Measurements from ENCODE around the gene PAGR1.

Gene PAGR1

DNA sequence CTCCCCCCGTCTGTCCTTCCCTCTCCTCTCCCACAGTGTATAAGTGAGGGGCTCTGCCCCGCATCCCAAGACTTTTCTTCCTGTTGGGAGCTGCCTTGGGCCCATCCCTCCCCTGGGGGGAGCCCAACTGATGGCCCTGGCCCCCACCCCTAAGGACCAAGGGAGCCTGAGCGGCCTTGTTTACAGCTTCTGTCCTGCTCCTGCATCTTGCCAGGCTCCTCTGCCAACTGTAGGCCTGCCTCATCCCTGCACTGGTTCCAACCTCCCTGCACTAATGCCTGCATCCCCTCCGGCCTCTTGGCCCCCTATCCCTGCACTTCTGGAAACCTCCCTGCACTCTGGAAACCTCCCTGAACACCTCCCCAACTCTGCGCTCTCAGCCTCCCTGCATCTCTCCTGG lies 1.4 kb upstream of the PAGR1 start:
- TF ChIP-seq ZNF596 (tag by site-specific recombination; IDR thresholded peaks at IDR 0.05) (no peak), MYNN (tag by site-specific recombination; IDR thresholded peaks at IDR 0.05; ENCODE audit: borderline replicate concordance) (no peak), KLF1 (tag by site-specific recombination; IDR thresholded peaks at IDR 0.05) (no peak), ZNF560 (tag by site-specific recombination; IDR thresholded peaks at IDR 0.05; ENCODE audit: borderline replicate concordance) (no peak), ZNF660 (tag by site-specific recombination; IDR thresholded peaks at IDR 0.05) (no peak), RBAK (tag by site-specific recombination; IDR thresholded peaks at IDR 0.05) (no peak), ZNF311 (tag by site-specific recombination; IDR thresholded peaks at IDR 0.05; ENCODE audit: borderline replicate concordance) (no peak)
- TF ChIP-seq, protein P1, sequence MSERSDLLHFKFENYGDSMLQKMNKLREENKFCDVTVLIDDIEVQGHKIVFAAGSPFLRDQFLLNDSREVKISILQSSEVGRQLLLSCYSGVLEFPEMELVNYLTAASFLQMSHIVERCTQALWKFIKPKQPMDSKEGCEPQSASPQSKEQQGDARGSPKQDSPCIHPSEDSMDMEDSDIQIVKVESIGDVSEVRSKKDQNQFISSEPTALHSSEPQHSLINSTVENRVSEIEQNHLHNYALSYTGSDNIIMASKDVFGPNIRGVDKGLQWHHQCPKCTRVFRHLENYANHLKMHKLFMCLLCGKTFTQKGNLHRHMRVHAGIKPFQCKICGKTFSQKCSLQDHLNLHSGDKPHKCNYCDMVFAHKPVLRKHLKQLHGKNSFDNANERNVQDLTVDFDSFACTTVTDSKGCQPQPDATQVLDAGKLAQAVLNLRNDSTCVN (tag by site-specific recombination; optimal IDR thresholded peaks at IDR 0.05): no peak
- no peaks in the 10 kb centered on the region for H3K9me3 ChIP-seq (ENCODE audit: control insufficient read depth, insufficient read depth, low read depth, low read length)
- no peak overlapping the region for H3K27ac ChIP-seq (ENCODE audit: extremely low read depth, low read depth, low read length)
- peaks cover 17% of the 10 kb centered on the region for H3K4me1 ChIP-seq (ENCODE audit: control insufficient read depth, insufficient read depth, low read length)
- ChIA-PET POLR2A (no interaction called here), CTCF (interaction anchor here (1.3 kb wide), 1 partner anchor 1171 kb away, joined by 3 read pairs; no protein-coding TSS in a partner anchor)
- H3K36me3 ChIP-seq (ENCODE audit: control insufficient read depth in 2 of 2, insufficient read depth in 1 of 2, low read length in 2 of 2): peaks cover 21 to 31% of the 10 kb centered on the region in 2 experiments
- H3K4me3 ChIP-seq (ENCODE audit: low read depth, low read length): no peak overlapping the region

DNA sequence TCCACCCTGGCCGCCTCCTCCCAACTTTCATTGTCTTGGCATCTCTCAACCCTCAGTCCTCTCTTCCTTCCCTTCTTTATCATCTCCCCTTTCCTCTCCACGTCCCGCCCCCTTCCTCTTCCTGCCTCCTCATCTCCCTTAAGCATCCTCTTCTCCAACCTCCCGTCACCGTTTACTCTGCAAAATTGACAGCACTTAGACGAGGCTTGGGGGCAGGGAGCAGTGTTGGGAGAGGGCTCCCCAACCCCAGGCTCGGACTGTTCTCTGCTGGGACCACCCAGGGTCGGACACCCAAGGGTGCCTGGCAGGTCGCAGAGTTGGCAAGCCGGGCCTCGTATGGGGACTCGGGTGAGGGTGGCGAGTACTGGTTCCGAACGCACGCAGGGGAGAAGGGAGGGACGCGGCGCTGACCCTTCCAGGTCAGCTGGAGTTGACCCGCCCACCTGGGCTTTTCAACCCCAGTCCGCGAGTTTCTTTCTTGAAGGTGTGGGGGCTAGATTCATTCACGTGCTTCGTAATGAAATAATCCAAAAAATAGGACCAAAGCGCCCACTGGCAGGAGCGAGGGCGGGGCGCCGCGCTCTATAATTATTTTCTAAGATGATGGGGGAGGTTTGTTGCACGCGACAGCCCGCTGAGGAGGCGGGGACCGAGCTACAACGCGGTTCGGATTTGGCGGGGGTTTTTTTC lies 775 bp upstream of the PAGR1 start:
- Histone ChIP-seq H3K9me3 (ENCODE audit: control insufficient read depth, insufficient read depth, low read depth, low read length) (no peaks in the 10 kb centered on the region), H3K27ac (ENCODE audit: extremely low read depth, low read depth, low read length) (peak overlapping the region; percentile 25; the same call in 1 of the 2 replicates), H3K36me3 (ENCODE audit: control insufficient read depth in 2 of 2, insufficient read depth in 1 of 2, low read length in 2 of 2) (peaks cover 24 to 32% of the 10 kb centered on the region in 2 experiments), H3K4me1 (ENCODE audit: control insufficient read depth, insufficient read depth, low read length) (peaks cover 20% of the 10 kb centered on the region), H3K4me3 (ENCODE audit: low read depth, low read length) (peak overlapping the region; percentile 1; the same call in 1 of the 2 replicates)
- TF ChIP-seq ZNF629 (tag by site-specific recombination; IDR thresholded peaks at IDR 0.05) (no peak), ZNF157 (tag by site-specific recombination; IDR thresholded peaks at IDR 0.05) (no peak), ZNF626 (tag by site-specific recombination; IDR thresholded peaks at IDR 0.05) (no peak), ZNF600 (tag by site-specific recombination; IDR thresholded peaks at IDR 0.05) (no peak)
- ChIA-PET CTCF (interaction anchor here (0.6 to 7.2 kb wide), 21 partner anchors 8 to 1170 kb away, joined by 3 to 74 read pairs (median 3); partner anchors contain the start of genes ASPHD1 and MAZ), POLR2A (interaction anchor here (0.5 to 7.5 kb wide), 21 partner anchors 8 to 1259 kb away, joined by 3 to 106 read pairs (median 5); partner anchors contain the start of genes ALDOA, DCTPP1, HIRIP3 and KIF22)

DNA sequence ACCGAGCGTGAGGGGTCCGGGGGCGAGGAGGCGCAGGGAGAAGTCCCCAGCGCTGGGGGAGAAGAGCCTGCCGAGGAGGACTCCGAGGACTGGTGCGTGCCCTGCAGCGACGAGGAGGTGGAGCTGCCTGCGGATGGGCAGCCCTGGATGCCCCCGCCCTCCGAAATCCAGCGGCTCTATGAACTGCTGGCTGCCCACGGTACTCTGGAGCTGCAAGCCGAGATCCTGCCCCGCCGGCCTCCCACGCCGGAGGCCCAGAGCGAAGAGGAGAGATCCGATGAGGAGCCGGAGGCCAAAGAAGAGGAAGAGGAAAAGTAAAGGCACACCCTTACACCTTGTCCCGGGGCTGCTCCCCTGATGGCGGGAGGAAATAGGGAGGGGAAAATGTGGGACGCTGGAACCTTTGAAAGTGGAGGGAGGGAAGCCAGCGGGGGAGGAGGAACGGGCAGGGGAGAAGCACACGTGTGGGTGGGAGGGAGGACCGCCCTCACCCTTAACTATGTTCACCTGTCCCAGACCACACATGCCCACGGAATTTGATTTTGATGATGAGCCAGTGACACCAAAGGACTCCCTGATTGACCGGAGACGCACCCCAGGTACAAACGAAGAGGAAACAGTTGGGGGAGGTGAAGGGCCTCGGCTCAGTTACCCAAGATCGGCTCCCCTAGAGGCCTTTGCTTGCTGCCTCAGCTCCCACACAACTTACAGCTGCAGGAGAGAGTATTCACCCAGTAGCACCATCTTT lies 916 bp downstream of the PAGR1 start:
- Histone ChIP-seq H3K27ac (ENCODE audit: extremely low read depth, low read depth, low read length) (peak overlapping the region; percentile 96), H3K4me3 (ENCODE audit: low read depth, low read length) (peak overlapping the region; percentile 78), H3K9me3 (ENCODE audit: control insufficient read depth, insufficient read depth, low read depth, low read length) (no peaks in the 10 kb centered on the region), H3K36me3 (ENCODE audit: control insufficient read depth in 2 of 2, insufficient read depth in 1 of 2, low read length in 2 of 2) (peaks cover 24 to 35% of the 10 kb centered on the region in 2 experiments), H3K4me1 (ENCODE audit: control insufficient read depth, insufficient read depth, low read length) (peaks cover 19% of the 10 kb centered on the region)
- ChIA-PET CTCF (interaction anchor here (0.6 to 7.2 kb wide), 13 partner anchors 8 to 1221 kb away, joined by 3 to 74 read pairs (median 6); partner anchors contain the start of genes ASPHD1, C16orf92 and TAOK2), POLR2A (interaction anchor here (0.5 to 7.5 kb wide), 17 partner anchors 7 to 194 kb away, joined by 3 to 106 read pairs (median 5); partner anchors contain the start of genes ASPHD1, DOC2A, KIF22 and MAZ)
- TF ChIP-seq ZNF843 (tag by site-specific recombination; IDR thresholded peaks at IDR 0.05): no peak
- no peak for TF ChIP-seq ZNF132 (tag by site-specific recombination; IDR thresholded peaks at IDR 0.05; ENCODE audit: borderline replicate concordance)
- no peak for TF ChIP-seq ZNF670 (tag by site-specific recombination; IDR thresholded peaks at IDR 0.05; ENCODE audit: low read depth)
- TF ChIP-seq ZNF114 (tag by site-specific recombination; IDR thresholded peaks at IDR 0.05): no peak
- TF ChIP-seq, protein P2, sequence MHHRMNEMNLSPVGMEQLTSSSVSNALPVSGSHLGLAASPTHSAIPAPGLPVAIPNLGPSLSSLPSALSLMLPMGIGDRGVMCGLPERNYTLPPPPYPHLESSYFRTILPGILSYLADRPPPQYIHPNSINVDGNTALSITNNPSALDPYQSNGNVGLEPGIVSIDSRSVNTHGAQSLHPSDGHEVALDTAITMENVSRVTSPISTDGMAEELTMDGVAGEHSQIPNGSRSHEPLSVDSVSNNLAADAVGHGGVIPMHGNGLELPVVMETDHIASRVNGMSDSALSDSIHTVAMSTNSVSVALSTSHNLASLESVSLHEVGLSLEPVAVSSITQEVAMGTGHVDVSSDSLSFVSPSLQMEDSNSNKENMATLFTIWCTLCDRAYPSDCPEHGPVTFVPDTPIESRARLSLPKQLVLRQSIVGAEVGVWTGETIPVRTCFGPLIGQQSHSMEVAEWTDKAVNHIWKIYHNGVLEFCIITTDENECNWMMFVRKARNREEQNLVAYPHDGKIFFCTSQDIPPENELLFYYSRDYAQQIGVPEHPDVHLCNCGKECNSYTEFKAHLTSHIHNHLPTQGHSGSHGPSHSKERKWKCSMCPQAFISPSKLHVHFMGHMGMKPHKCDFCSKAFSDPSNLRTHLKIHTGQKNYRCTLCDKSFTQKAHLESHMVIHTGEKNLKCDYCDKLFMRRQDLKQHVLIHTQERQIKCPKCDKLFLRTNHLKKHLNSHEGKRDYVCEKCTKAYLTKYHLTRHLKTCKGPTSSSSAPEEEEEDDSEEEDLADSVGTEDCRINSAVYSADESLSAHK (tag by site-specific recombination; IDR thresholded peaks at IDR 0.05): no peak
- TF ChIP-seq, protein P3, sequence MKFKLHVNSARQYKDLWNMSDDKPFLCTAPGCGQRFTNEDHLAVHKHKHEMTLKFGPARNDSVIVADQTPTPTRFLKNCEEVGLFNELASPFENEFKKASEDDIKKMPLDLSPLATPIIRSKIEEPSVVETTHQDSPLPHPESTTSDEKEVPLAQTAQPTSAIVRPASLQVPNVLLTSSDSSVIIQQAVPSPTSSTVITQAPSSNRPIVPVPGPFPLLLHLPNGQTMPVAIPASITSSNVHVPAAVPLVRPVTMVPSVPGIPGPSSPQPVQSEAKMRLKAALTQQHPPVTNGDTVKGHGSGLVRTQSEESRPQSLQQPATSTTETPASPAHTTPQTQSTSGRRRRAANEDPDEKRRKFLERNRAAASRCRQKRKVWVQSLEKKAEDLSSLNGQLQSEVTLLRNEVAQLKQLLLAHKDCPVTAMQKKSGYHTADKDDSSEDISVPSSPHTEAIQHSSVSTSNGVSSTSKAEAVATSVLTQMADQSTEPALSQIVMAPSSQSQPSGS (tag by site-specific recombination; IDR thresholded peaks at IDR 0.05; ENCODE audit: low read depth): no peak
- no peak for TF ChIP-seq ZNF558 (tag by site-specific recombination; IDR thresholded peaks at IDR 0.05)
- TF ChIP-seq ZIC2 (tag by site-specific recombination; IDR thresholded peaks at IDR 0.05): no peak
- TF ChIP-seq KLF10 (tag by site-specific recombination; IDR thresholded peaks at IDR 0.05): no peak
- TF ChIP-seq PRDM1 (tag by site-specific recombination; IDR thresholded peaks at IDR 0.05): no peak
- TF ChIP-seq KLF8 (tag by site-specific recombination; IDR thresholded peaks at IDR 0.05): no peak
- no peak for TF ChIP-seq ZBTB7A (tag by site-specific recombination; IDR thresholded peaks at IDR 0.05; ENCODE audit: low read depth)
- no peak for TF ChIP-seq MYNN (tag by site-specific recombination; IDR thresholded peaks at IDR 0.05; ENCODE audit: borderline replicate concordance)
- TF ChIP-seq ZNF830 (tag by site-specific recombination; IDR thresholded peaks at IDR 0.05; ENCODE audit: low read depth): no peak
